Prostate gland (tissue), 2 donors: ENCODE results near the gene SLC4A3. TPM values are rescaled to one million over a fixed set of nuclear protein-coding genes. Genes with fewer than 3 reads are reported as not detected.

ENCODE experiments used
- DNase-seq: peaks from one replicate; pipeline ENCODE4 v3.0.0-alpha.2; 2019; ENCODE audit warnings: low spot score
- H3K27ac ChIP-seq, 2 donors: fragments of 200-600 bp; sonication (generic); 2 replicates each; pipeline ENCODE4 v1.5.1; 2017 to 2019
- H3K27me3 ChIP-seq: fragments of 200-600 bp; sonication (generic); replicated peaks from 2 replicates; pipeline ENCODE4 v1.5.1; 2019; ENCODE audit not compliant: insufficient read depth
- H3K36me3 ChIP-seq, 2 donors: fragments of 200-600 bp; sonication (generic); 1 replicate in 1 of 2; 2 replicates in 1 of 2; pipeline versions ENCODE4 v1.5.1 to v1.8.1; 2017 to 2019
- H3K4me1 ChIP-seq: fragments of 200-600 bp; sonication (generic); replicated peaks from 2 replicates; pipeline ENCODE4 v1.5.1; 2019
- H3K4me3 ChIP-seq, 2 donors: fragments of 200-600 bp; sonication (generic); 2 replicates each; pipeline ENCODE4 v1.5.1; 2017 to 2019
- H3K9me3 ChIP-seq: fragments of 200-600 bp; sonication (generic); 2 replicates; pipeline ENCODE4 v1.5.1; 2017
- CTCF ChIP-seq, 4 experiments: fragments of 200-600 bp in 2 of 4; fragments of 450-650 bp in 2 of 4; sonication (generic) in 2 of 4; IDR thresholded peaks; 1 replicate in 3 of 4; 2 replicates in 1 of 4; pipeline ENCODE4 v1.5.1; 2016 to 2019; ENCODE audit warnings: antibody characterized with exemption in 4 of 4, mild to moderate bottlenecking in 2 of 4, moderate library complexity in 2 of 4
- POLR2A ChIP-seq: fragments of 450-650 bp; IDR thresholded peaks from one replicate; pipeline ENCODE4 v1.6.1; 2016; ENCODE audit warnings: antibody characterized with exemption, mild to moderate bottlenecking
- POLR2AphosphoS5 ChIP-seq: sonication (generic); formaldehyde crosslinking; IDR thresholded peaks from one replicate; pipeline ENCODE4 v1.6.1; 2017; ENCODE audit warnings: antibody characterized with exemption
- WGBS: methylation state at CpG from one replicate; pipeline ENCODE4 v1.1.5; 2018; 5-methylcytosine and 5-hydroxymethylcytosine counted together
- intact Hi-C: fragments of 100-400 bp; cut with DNase I; formaldehyde crosslinking; loops from one replicate; pipeline ENCODE4 v1.14.2; 2022
- total RNA-seq, 2 donors: library from RNA; depleted of rRNA; stranded (reverse); fragments of >200 nt; gene quantifications; one replicate each; pipeline ENCODE4 v1.1.0, GENCODE V29; 2016

SLC4A3 gene
- total RNA-seq, 2 donors from 2014 or later = 7.6 to 44.6 TPM

- H3K27ac ChIP-seq = no peak overlapping the region
- no peaks in the 10 kb centered on the region for H3K4me1 ChIP-seq
- intact Hi-C loops = no loop called here
- H3K36me3 ChIP-seq = no peaks in the 10 kb centered on the region
- TF ChIP-seq POLR2AphosphoS5 = no peak
- no peak for TF ChIP-seq POLR2A
- no peak for TF ChIP-seq CTCF (IDR thresholded peaks at IDR 0.05)
- no peak overlapping the region for H3K4me3 ChIP-seq
- H3K9me3 ChIP-seq = no peaks in the 10 kb centered on the region
- no peak for DNase-seq
- 80% methylated on average over 16 of the region's 16 CpGs for WGBS
- no peaks in the 10 kb centered on the region for H3K27me3 ChIP-seq
Measured at GRCh38 chr2:219628986-219629901, 1.8 kb downstream of the SLC4A3 start.

GRCh38 chr2:219629976-219630695 is 2.7 kb downstream of the SLC4A3 start:
- Histone ChIP-seq H3K4me3 (no peak overlapping the region), H3K9me3 (no peaks in the 10 kb centered on the region), H3K4me1 (no peaks in the 10 kb centered on the region), H3K27ac (no peak overlapping the region), H3K36me3 (no peaks in the 10 kb centered on the region), H3K27me3 (no peaks in the 10 kb centered on the region)
- no peak for DNase-seq
- intact Hi-C loops = loop anchor here (10.0 kb wide), 1 partner anchor 235 kb away; no protein-coding TSS in a partner anchor
- WGBS = 90% methylated on average over 20 of the region's 20 CpGs
- TF ChIP-seq POLR2A (no peak), CTCF (IDR thresholded peaks at IDR 0.05) (no peak), POLR2AphosphoS5 (no peak)

- no peaks in the 10 kb centered on the region for H3K4me1 ChIP-seq
- no peak for TF ChIP-seq POLR2A
- TF ChIP-seq POLR2AphosphoS5 = no peak
- no peak for TF ChIP-seq CTCF (IDR thresholded peaks at IDR 0.05)
- no peaks in the 10 kb centered on the region for H3K9me3 ChIP-seq
- intact Hi-C loops = loop anchor here (10.0 kb wide), 1 partner anchor 236 kb away; no protein-coding TSS in a partner anchor
- no peaks in the 10 kb centered on the region for H3K27me3 ChIP-seq
- DNase-seq = no peak
- H3K36me3 ChIP-seq = no peaks in the 10 kb centered on the region
- H3K4me3 ChIP-seq = no peak overlapping the region
- 76% methylated on average over 16 of the region's 17 CpGs for WGBS
- no peak overlapping the region for H3K27ac ChIP-seq
Measured at GRCh38 chr2:219630770-219631405, 3.5 kb downstream of the SLC4A3 start.

- Histone ChIP-seq H3K9me3 (no peaks in the 10 kb centered on the region), H3K4me3 (no peak overlapping the region), H3K4me1 (no peaks in the 10 kb centered on the region), H3K36me3 (no peaks in the 10 kb centered on the region), H3K27ac (no peak overlapping the region), H3K27me3 (no peaks in the 10 kb centered on the region)
- WGBS = 94% methylated on average over 9 of the region's 9 CpGs
- intact Hi-C loops = loop anchor here (10.0 kb wide), 1 partner anchor 237 kb away; no protein-coding TSS in a partner anchor
- no peak for TF ChIP-seq POLR2A
- TF ChIP-seq CTCF (IDR thresholded peaks at IDR 0.05) = no peak
- TF ChIP-seq POLR2AphosphoS5 = no peak
- no peak for DNase-seq
Measured at GRCh38 chr2:219631406-219631891, 4.0 kb downstream of the SLC4A3 start.
